H1 (cell line): Measurements from ENCODE around the gene CYBA. TPM values are rescaled to one million over a fixed set of nuclear protein-coding genes. Genes with fewer than 3 reads are reported as not detected.

ENCODE experiments used
- BACH1 ChIP-seq: IDR thresholded peaks from 2 replicates; pipeline ENCODE4 v1.6.1; 2012; ENCODE audit warnings: low read length, improper control_type of control experiment
- EGR1 ChIP-seq: IDR thresholded peaks from 2 replicates; pipeline ENCODE4 v1.6.1; 2011; ENCODE audit warnings: low read depth, low read length, borderline replicate concordance
- EZH2 ChIP-seq: fragments of 200-600 bp; sonication (generic); IDR thresholded peaks from 2 replicates; pipeline ENCODE4 v1.7.1; 2012; ENCODE audit warnings: low read depth, mild to moderate bottlenecking, moderate library complexity, low read length, inconsistent platforms; ENCODE audit not compliant: severe bottlenecking
- KDM5A ChIP-seq: fragments of 200-600 bp; IDR thresholded peaks from 2 replicates; pipeline ENCODE4 v1.7.1; 2012; ENCODE audit warnings: mild to moderate bottlenecking, low read length, inconsistent platforms, mixed read lengths
- POLR2A ChIP-seq, 2 experiments: IDR thresholded peaks; 1 replicate in 1 of 2; 2 replicates in 1 of 2; pipeline ENCODE4 v1.6.1; 2011; ENCODE audit warnings: low read depth in 2 of 2, low read length in 2 of 2, mild to moderate bottlenecking in 2 of 2; ENCODE audit errors: control extremely low read depth in 1 of 2
- POLR2AphosphoS5 ChIP-seq: IDR thresholded peaks from 2 replicates; pipeline ENCODE4 v1.6.1; 2011; ENCODE audit warnings: low read depth, low read length
- SIX5 ChIP-seq: IDR thresholded peaks from 2 replicates; pipeline ENCODE4 v1.6.1; 2011; ENCODE audit warnings: mild to moderate bottlenecking, low read depth, low read length
- TAF1 ChIP-seq: IDR thresholded peaks from 2 replicates; pipeline ENCODE4 v1.6.1; 2011; ENCODE audit warnings: mild to moderate bottlenecking, low read depth, low read length
- YY1 ChIP-seq: IDR thresholded peaks from 2 replicates; pipeline ENCODE4 v1.6.1; 2011; ENCODE audit warnings: low read depth, mild to moderate bottlenecking, low read length
- ZNF274 ChIP-seq: IDR thresholded peaks from 2 replicates; pipeline ENCODE4 v1.7.0; 2012; ENCODE audit warnings: low read length, borderline replicate concordance; ENCODE audit errors: extremely low read depth
- polyA plus RNA-seq, 7 experiments: library from polyadenylated mRNA; depleted of rRNA in 3 of 7; stranded (reverse) in 5 of 7; unstranded in 2 of 7; fragments of >200 nt in 5 of 7; fragments of 200-250 nt in 2 of 7; gene quantifications; 1 replicate in 5 of 7; 2 replicates in 1 of 7; 4 replicates in 1 of 7; pipeline versions ENCODE4 v1.2.1 to v1.2.3, GENCODE V29; 2011 to 2013; ENCODE audit warnings: missing spikeins in 2 of 7, mixed read lengths in 2 of 7
- total RNA-seq: library from RNA; stranded (reverse); fragmentation: NEBNext Ultra II Directional; extraction: Animal tissue kit (Norgen Biotek cat#: 25700); gene quantifications from 2 replicates; pipeline ENCODE4 v1.2.1, GENCODE V29; 2021
- TF ChIP-seq, protein P1 (sequence below): fragments of 300-600 bp; sonication (generic); IDR thresholded peaks from 2 replicates; pipeline ENCODE4 v1.7.1; 2012; ENCODE audit warnings: low read length, moderate library complexity, mild to moderate bottlenecking, inconsistent platforms; ENCODE audit not compliant: insufficient replicate concordance

Gene CYBA
- total and polyA plus RNA-seq, 2 of the 8 experiments (the other 6 are each of a cell fraction or from before 2014, with no cell fraction given): 136 to 254 TPM

DNA sequence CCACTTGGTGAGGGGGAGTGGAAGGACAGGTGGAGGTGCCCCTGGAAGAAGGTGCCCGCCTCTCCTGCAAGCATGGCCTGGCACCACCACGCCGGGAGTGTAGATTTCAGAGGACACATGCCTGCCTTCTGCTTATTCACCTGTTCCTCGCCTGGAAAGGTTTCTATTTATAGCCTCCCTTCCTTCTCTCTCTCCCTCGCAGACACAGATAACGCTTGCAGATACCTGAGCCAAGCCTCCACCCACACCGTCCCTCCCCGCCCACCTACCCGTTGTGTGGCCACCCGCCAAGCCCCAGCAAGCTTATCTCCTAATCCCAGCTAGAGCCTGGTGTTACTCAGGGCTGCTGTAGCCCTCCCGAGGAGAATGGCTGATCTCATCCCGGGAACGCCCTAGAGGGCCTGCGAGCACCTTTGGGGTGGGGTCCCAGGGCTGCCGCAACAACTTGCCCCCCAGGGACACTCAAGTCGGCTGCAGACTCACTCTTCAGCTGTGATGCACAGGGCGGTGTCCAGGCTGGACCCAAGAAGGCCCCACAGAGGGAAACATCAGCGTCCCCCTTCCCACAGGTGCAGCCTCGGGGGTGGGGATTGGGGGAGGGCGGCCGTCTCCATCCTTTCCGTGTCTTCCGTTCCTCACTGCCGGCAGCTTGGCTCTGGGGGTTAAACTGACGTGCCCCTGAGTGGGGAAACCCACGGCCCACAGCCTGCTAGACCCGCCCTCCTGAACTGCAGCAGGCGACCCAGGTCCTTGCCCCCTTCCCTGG lies 37.3 kb upstream of the CYBA start (continued):
- TF ChIP-seq, protein P1, sequence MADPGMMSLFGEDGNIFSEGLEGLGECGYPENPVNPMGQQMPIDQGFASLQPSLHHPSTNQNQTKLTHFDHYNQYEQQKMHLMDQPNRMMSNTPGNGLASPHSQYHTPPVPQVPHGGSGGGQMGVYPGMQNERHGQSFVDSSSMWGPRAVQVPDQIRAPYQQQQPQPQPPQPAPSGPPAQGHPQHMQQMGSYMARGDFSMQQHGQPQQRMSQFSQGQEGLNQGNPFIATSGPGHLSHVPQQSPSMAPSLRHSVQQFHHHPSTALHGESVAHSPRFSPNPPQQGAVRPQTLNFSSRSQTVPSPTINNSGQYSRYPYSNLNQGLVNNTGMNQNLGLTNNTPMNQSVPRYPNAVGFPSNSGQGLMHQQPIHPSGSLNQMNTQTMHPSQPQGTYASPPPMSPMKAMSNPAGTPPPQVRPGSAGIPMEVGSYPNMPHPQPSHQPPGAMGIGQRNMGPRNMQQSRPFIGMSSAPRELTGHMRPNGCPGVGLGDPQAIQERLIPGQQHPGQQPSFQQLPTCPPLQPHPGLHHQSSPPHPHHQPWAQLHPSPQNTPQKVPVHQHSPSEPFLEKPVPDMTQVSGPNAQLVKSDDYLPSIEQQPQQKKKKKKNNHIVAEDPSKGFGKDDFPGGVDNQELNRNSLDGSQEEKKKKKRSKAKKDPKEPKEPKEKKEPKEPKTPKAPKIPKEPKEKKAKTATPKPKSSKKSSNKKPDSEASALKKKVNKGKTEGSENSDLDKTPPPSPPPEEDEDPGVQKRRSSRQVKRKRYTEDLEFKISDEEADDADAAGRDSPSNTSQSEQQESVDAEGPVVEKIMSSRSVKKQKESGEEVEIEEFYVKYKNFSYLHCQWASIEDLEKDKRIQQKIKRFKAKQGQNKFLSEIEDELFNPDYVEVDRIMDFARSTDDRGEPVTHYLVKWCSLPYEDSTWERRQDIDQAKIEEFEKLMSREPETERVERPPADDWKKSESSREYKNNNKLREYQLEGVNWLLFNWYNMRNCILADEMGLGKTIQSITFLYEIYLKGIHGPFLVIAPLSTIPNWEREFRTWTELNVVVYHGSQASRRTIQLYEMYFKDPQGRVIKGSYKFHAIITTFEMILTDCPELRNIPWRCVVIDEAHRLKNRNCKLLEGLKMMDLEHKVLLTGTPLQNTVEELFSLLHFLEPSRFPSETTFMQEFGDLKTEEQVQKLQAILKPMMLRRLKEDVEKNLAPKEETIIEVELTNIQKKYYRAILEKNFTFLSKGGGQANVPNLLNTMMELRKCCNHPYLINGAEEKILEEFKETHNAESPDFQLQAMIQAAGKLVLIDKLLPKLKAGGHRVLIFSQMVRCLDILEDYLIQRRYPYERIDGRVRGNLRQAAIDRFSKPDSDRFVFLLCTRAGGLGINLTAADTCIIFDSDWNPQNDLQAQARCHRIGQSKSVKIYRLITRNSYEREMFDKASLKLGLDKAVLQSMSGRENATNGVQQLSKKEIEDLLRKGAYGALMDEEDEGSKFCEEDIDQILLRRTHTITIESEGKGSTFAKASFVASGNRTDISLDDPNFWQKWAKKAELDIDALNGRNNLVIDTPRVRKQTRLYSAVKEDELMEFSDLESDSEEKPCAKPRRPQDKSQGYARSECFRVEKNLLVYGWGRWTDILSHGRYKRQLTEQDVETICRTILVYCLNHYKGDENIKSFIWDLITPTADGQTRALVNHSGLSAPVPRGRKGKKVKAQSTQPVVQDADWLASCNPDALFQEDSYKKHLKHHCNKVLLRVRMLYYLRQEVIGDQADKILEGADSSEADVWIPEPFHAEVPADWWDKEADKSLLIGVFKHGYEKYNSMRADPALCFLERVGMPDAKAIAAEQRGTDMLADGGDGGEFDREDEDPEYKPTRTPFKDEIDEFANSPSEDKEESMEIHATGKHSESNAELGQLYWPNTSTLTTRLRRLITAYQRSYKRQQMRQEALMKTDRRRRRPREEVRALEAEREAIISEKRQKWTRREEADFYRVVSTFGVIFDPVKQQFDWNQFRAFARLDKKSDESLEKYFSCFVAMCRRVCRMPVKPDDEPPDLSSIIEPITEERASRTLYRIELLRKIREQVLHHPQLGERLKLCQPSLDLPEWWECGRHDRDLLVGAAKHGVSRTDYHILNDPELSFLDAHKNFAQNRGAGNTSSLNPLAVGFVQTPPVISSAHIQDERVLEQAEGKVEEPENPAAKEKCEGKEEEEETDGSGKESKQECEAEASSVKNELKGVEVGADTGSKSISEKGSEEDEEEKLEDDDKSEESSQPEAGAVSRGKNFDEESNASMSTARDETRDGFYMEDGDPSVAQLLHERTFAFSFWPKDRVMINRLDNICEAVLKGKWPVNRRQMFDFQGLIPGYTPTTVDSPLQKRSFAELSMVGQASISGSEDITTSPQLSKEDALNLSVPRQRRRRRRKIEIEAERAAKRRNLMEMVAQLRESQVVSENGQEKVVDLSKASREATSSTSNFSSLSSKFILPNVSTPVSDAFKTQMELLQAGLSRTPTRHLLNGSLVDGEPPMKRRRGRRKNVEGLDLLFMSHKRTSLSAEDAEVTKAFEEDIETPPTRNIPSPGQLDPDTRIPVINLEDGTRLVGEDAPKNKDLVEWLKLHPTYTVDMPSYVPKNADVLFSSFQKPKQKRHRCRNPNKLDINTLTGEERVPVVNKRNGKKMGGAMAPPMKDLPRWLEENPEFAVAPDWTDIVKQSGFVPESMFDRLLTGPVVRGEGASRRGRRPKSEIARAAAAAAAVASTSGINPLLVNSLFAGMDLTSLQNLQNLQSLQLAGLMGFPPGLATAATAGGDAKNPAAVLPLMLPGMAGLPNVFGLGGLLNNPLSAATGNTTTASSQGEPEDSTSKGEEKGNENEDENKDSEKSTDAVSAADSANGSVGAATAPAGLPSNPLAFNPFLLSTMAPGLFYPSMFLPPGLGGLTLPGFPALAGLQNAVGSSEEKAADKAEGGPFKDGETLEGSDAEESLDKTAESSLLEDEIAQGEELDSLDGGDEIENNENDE: no peak
- TF ChIP-seq EGR1 (no peak), POLR2A (IDR thresholded peaks at IDR 0.05; ENCODE audit: control extremely low read depth in 1 of 2, low read depth in 2 of 2, low read length in 2 of 2) (no peak), EZH2 (no peak), BACH1 (no peak), TAF1 (no peak), SIX5 (no peak), ZNF274 (no peak), KDM5A (no peak), POLR2AphosphoS5 (no peak), YY1 (no peak)
